ENCODE results near the gene AMH.
"Not testable (repeated sequence)": the region's sequence is repeated elsewhere in the genome, so short reads cannot be mapped to it uniquely, and the experiment has no call there.

Gene AMH

GRCh38 chr19:2269244-2270156 lies 20.4 kb downstream of the AMH start:
- DNase-seq (ENCODE audit: low read depth in 2 of 2, low spot score in 1 of 2) = peak; percentile 96 to 98

GRCh38 chr19:2270157-2270422 lies 21.0 kb downstream of the AMH start:
- DNase-seq (ENCODE audit: low read depth in 2 of 2, low spot score in 1 of 2) = no peak

GRCh38 chr19:2270423-2271233 lies 21.5 kb downstream of the AMH start:
- DNase-seq (ENCODE audit: low read depth in 2 of 2, low spot score in 1 of 2) = peak; percentile 48 to 60

GRCh38 chr19:2271234-2272103 lies 22.3 kb downstream of the AMH start:
- no peak for DNase-seq (ENCODE audit: low read depth in 2 of 2, low spot score in 1 of 2)

GRCh38 chr19:2273356-2274184 lies 24.4 kb downstream of the AMH start:
- peak in 1 of 2 donors; percentile 35 for DNase-seq (ENCODE audit: low read depth in 2 of 2, low spot score in 1 of 2)

GRCh38 chr19:2274185-2274711 lies 25.1 kb downstream of the AMH start:
- DNase-seq (ENCODE audit: low read depth in 2 of 2, low spot score in 1 of 2) = no peak

- DNase-seq (ENCODE audit: low read depth in 2 of 2, low spot score in 1 of 2) = no peak
These were observed 25.9 kb downstream of the AMH start for GRCh38 chr19:2274931-2275535.

GRCh38 chr19:2275588-2276428 lies 26.7 kb downstream of the AMH start:
- no peak for DNase-seq (ENCODE audit: low read depth in 2 of 2, low spot score in 1 of 2)

- DNase-seq (ENCODE audit: low read depth in 2 of 2, low spot score in 1 of 2) = no peak
These were observed 27.4 kb downstream of the AMH start for GRCh38 chr19:2276429-2276986.

- DNase-seq (ENCODE audit: low read depth in 2 of 2, low spot score in 1 of 2) = no peak
These were observed 28.0 kb downstream of the AMH start for GRCh38 chr19:2277138-2277537.

GRCh38 chr19:2278459-2279158 lies 29.5 kb downstream of the AMH start:
- DNase-seq (ENCODE audit: low read depth in 2 of 2, low spot score in 1 of 2) = no peak

- no peak for DNase-seq (ENCODE audit: low read depth in 2 of 2, low spot score in 1 of 2)
These were observed 31.6 kb downstream of the AMH start for GRCh38 chr19:2280633-2281264.

- DNase-seq (ENCODE audit: low read depth in 2 of 2, low spot score in 1 of 2) = not testable (repeated sequence)
These were observed 32.3 kb downstream of the AMH start for GRCh38 chr19:2281265-2282061.

GRCh38 chr19:2282062-2282861 lies 33.1 kb downstream of the AMH start, which contains the start of gene PEAK3:
Gene PEAK3 (minus strand): TSS chr19:2282175. CDS start chr19:2280931, 1,244 bp downstream.
- DNase-seq (ENCODE audit: low read depth in 2 of 2, low spot score in 1 of 2) = no peak

GRCh38 chr19:2282862-2283237 lies 33.7 kb downstream of the AMH start:
- DNase-seq (ENCODE audit: low read depth in 2 of 2, low spot score in 1 of 2) = no peak
